Natural killer cell (primary cell): ENCODE data around the gene LBX2. TPM values are rescaled to one million over a fixed set of nuclear protein-coding genes. Genes with fewer than 3 reads are reported as not detected.

ENCODE experiments used
- ATAC-seq, 3 donors: fragments of 150-1000 bp in 2 of 3; fragments of 200-7000 bp in 1 of 3; cut with Tn5 transposase; 1 replicate in 1 of 3; 2 replicates in 2 of 3; pipeline ENCODE4 v1.10.0; 2021; ENCODE audit warnings: mild to moderate bottlenecking in 2 of 3, moderate library complexity in 2 of 3
- DNase-seq, 2 donors: peaks; one replicate each; pipeline versions ENCODE4 v3.0.0 to v3.0.0-alpha.2; 2013 to 2021; ENCODE audit warnings: mixed read lengths in 1 of 2
- H3K27ac ChIP-seq: one replicate; pipeline ENCODE4 v1.5.1; 2013; ENCODE audit warnings: mild to moderate bottlenecking, low read length
- H3K27me3 ChIP-seq: one replicate; pipeline ENCODE4 v1.6.1; 2013; ENCODE audit warnings: low read length; ENCODE audit not compliant: control insufficient read depth, insufficient read depth
- H3K36me3 ChIP-seq: one replicate; pipeline ENCODE4 v1.6.1; 2013; ENCODE audit warnings: low read length; ENCODE audit not compliant: control insufficient read depth, insufficient read depth
- H3K4me1 ChIP-seq: one replicate; pipeline ENCODE4 v1.6.1; 2013; ENCODE audit warnings: low read length; ENCODE audit not compliant: control insufficient read depth, insufficient read depth
- H3K4me3 ChIP-seq: one replicate; pipeline ENCODE4 v1.5.1; 2013; ENCODE audit warnings: low read length
- H3K9me3 ChIP-seq: one replicate; pipeline ENCODE4 v1.6.1; 2013; ENCODE audit warnings: low read length; ENCODE audit not compliant: control insufficient read depth, insufficient read depth
- H3K27ac Mint-ChIP-seq, 2 donors: one replicate each; pipeline ENCODE4 v1.8.0; 2022; ENCODE audit warnings: mild to moderate bottlenecking in 2 of 2, mixed read lengths in 2 of 2, moderate library complexity in 1 of 2
- H3K27me3 Mint-ChIP-seq, 2 donors: one replicate each; pipeline ENCODE4 v1.8.0; 2022; ENCODE audit warnings: low read depth in 2 of 2, mixed read lengths in 2 of 2
- H3K36me3 Mint-ChIP-seq: one replicate; pipeline ENCODE4 v1.8.0; 2022; ENCODE audit warnings: mixed read lengths
- H3K4me1 Mint-ChIP-seq, 2 donors: one replicate each; pipeline ENCODE4 v1.8.0; 2022; ENCODE audit warnings: mixed read lengths in 2 of 2
- H3K4me3 Mint-ChIP-seq: one replicate; pipeline ENCODE4 v1.8.0; 2022; ENCODE audit warnings: mild to moderate bottlenecking, moderate library complexity, mixed read lengths
- H3K9me3 Mint-ChIP-seq, 2 donors: one replicate each; pipeline ENCODE4 v1.8.0; 2022; ENCODE audit warnings: mixed read lengths in 2 of 2
- WGBS: methylation state at CpG from one replicate; pipeline ENCODE4 v1.1.7; 2013; ENCODE audit warnings: missing lambda C conversion rate; ENCODE audit not compliant: insufficient coverage; 5-methylcytosine and 5-hydroxymethylcytosine counted together
- intact Hi-C: fragments of 100-400 bp; cut with micrococcal nuclease; formaldehyde crosslinking; loops from one replicate; pipeline ENCODE4 v1.14.2; 2022
- total RNA-seq, 4 donors: library from RNA; stranded (reverse); fragments of 120-200 nt in 1 of 4; gene quantifications; one replicate each; pipeline versions ENCODE4 v1.2.3 to v1.2.4, GENCODE V29; 2013 to 2022
- TF ChIP-seq, protein P1 (sequence below): fragments of 200-600 bp; IDR thresholded peaks from one replicate; pipeline ENCODE4 v1.8.0; 2022; ENCODE audit warnings: antibody characterized with exemption

The LBX2 gene
- total RNA-seq, 3 donors from 2014 or later (not counting 1 experiment from before 2014, with no cell fraction given), result 1.7 to 1.9 (median 1.8) TPM

DNA sequence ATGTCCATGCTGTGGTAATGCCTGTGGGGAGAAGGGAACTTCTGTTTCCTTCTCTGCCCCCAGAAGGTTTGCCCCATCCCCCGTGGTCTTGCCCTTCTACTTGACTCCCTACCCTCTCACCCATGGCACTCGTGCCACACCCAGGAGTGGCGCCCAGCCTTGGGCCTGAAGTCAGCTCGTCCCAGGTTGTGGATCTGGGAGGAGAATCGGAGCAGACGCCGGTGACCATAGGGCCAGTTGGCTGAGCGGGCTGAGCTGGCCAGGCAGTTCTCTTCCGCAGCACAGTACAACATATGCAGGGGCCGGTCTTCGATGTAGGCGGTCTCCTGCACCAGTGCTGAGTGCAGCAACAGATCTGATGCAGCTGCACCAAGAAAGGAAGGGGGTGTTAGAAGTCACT is 35.0 kb upstream of the LBX2 start:
- Histone ChIP-seq H3K36me3 (peaks cover 13% of the 10 kb centered on the region), H3K27ac (no peak overlapping the region), H3K4me3 (no peak overlapping the region), H3K4me1 (peaks cover 20% of the 10 kb centered on the region), H3K27me3 (no peaks in the 10 kb centered on the region), H3K9me3 (no peaks in the 10 kb centered on the region)
- intact Hi-C loops, result no loop called here
- Mint-ChIP-seq H3K27me3 (peaks cover 18 to 26% of the 10 kb centered on the region in 2 donors), H3K4me3 (no peak overlapping the region), H3K4me1 (peaks cover 17 to 25% of the 10 kb centered on the region in 2 donors), H3K9me3 (no peaks in the 10 kb centered on the region), H3K27ac (no peak overlapping the region), H3K36me3 (no peaks in the 10 kb centered on the region)
- TF ChIP-seq, protein P1, sequence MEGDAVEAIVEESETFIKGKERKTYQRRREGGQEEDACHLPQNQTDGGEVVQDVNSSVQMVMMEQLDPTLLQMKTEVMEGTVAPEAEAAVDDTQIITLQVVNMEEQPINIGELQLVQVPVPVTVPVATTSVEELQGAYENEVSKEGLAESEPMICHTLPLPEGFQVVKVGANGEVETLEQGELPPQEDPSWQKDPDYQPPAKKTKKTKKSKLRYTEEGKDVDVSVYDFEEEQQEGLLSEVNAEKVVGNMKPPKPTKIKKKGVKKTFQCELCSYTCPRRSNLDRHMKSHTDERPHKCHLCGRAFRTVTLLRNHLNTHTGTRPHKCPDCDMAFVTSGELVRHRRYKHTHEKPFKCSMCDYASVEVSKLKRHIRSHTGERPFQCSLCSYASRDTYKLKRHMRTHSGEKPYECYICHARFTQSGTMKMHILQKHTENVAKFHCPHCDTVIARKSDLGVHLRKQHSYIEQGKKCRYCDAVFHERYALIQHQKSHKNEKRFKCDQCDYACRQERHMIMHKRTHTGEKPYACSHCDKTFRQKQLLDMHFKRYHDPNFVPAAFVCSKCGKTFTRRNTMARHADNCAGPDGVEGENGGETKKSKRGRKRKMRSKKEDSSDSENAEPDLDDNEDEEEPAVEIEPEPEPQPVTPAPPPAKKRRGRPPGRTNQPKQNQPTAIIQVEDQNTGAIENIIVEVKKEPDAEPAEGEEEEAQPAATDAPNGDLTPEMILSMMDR, result no peak
- no peak for DNase-seq
- WGBS, result 97% methylated on average over 11 of the region's 12 CpGs
- no peak for ATAC-seq

DNA sequence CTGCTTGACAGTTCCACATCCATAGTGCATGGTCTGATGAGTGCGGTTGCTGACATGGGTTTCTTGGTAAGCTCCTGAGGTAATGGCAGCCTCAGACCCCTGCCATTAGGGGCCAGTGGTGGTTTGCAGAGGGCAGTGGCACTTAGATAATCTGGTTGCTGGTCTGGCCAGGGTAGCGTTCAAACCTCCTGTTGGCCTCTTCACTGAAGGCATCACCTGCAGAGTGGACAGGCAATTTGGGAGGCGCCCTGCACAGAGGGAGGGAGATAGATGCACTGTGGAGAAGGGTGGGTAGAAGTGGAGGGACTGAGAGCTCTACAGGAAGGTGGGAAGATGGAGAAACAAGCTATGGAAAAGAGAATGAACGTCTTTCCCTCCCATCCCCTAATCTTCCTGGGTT is 34.1 kb upstream of the LBX2 start:
- TF ChIP-seq, protein P1, result no peak
- Mint-ChIP-seq H3K4me1 (peaks cover 25 to 33% of the 10 kb centered on the region in 2 donors), H3K36me3 (no peaks in the 10 kb centered on the region), H3K9me3 (no peaks in the 10 kb centered on the region), H3K27me3 (peaks cover 12 to 16% of the 10 kb centered on the region in 2 donors), H3K27ac (no peak overlapping the region), H3K4me3 (no peak overlapping the region)
- intact Hi-C loops, result loop anchor here (2.0 kb wide), 1 partner anchor 283 kb away; no protein-coding TSS in a partner anchor
- no peak overlapping the region for H3K27ac ChIP-seq
- no peaks in the 10 kb centered on the region for H3K27me3 ChIP-seq
- no peaks in the 10 kb centered on the region for H3K9me3 ChIP-seq
- ATAC-seq (no peak), DNase-seq (no peak)
- peaks cover 23% of the 10 kb centered on the region for H3K4me1 ChIP-seq
- H3K36me3 ChIP-seq, result peaks cover 13% of the 10 kb centered on the region
- WGBS, result 96% methylated on average over 4 of the region's 4 CpGs
- H3K4me3 ChIP-seq, result no peak overlapping the region

DNA sequence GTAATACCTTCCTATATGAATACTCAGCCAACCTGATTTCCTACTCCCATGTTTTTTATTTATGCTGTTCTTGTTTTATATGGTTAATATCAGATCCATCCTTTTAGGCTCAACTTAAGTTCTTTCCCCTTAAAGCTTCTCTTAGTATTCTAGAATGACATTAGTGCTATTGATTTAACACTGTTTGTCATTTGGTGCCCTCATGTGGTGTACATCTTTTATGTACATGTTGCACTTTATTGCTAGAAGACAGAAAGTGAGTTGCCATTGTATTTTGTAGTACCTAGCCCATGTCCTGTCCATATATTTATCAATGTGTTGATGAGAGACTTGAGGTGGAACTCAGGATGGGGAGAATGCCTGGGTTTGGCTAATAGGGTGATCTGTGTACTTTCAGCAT is 32.8 kb upstream of the LBX2 start:
- H3K4me1 ChIP-seq, result peaks cover 31% of the 10 kb centered on the region

More for the DNA sequence above, 32.8 kb upstream of the LBX2 start:
- Mint-ChIP-seq H3K9me3 (no peaks in the 10 kb centered on the region), H3K27me3 (peaks cover 3 to 4% of the 10 kb centered on the region in 2 donors), H3K4me1 (peaks cover 32 to 40% of the 10 kb centered on the region in 2 donors), H3K27ac (peak overlapping the region; percentile 94 to 95), H3K36me3 (no peaks in the 10 kb centered on the region), H3K4me3 (peak overlapping the region; percentile 58)
- Histone ChIP-seq H3K27me3 (no peaks in the 10 kb centered on the region), H3K27ac (no peak overlapping the region), H3K9me3 (no peaks in the 10 kb centered on the region), H3K36me3 (peaks cover 23% of the 10 kb centered on the region), H3K4me3 (no peak overlapping the region)
- DNase-seq (peak in 1 of 2 donors; percentile 72), ATAC-seq (no peak)
- intact Hi-C loops, result loop anchor here (1.0 to 2.0 kb wide), 2 partner anchors 49 to 281 kb away; partner anchors contain the start of gene TTC31
- TF ChIP-seq, protein P1, result peak; percentile 39
